ENCODE data around the gene OR7D2. TPM values are rescaled to one million over a fixed set of nuclear protein-coding genes. Genes with fewer than 3 reads are reported as not detected.

Gene OR7D2
- polyA plus RNA-seq, 4 donors: 0.01 to 0.04 TPM; not detected in 2

- H3K4me1 ChIP-seq (ENCODE audit: control insufficient read depth in 3 of 3, insufficient read depth in 2 of 3, low read depth in 1 of 3, low read length in 2 of 3): no peaks in the 10 kb centered on the region
- DNase-seq (peak in 1 of 2 donors; percentile 5), FAIRE-seq (no peak)
- peaks cover 2 to 37% (median 7%) of the 10 kb centered on the region in 3 donors for H3K36me3 ChIP-seq (ENCODE audit: control insufficient read depth in 3 of 3, insufficient read depth in 2 of 3, low read depth in 1 of 3, low read length in 3 of 3)
- WGBS, 3 donors: 85 to 93% (median 88%) methylated on average over 4 of the region's 4 CpGs
- H3K9me3 ChIP-seq (ENCODE audit: control insufficient read depth in 2 of 2, insufficient read depth in 1 of 2, low read depth in 1 of 2, low read length in 1 of 2): peaks cover 2 to 78% of the 10 kb centered on the region in 2 donors
- no peak overlapping the region for H3K27ac ChIP-seq (ENCODE audit: low read depth in 1 of 3, low read length in 2 of 3)
- H3K4me3 ChIP-seq (ENCODE audit: low read depth in 1 of 3, low read length in 3 of 3): no peak overlapping the region
- H3K27me3 ChIP-seq (ENCODE audit: control insufficient read depth in 3 of 3, insufficient read depth in 3 of 3, low read length in 3 of 3): no peaks in the 10 kb centered on the region
These were observed 28.8 kb upstream of the OR7D2 start for GRCh38 chr19:9149997-9150396.

- WGBS, 3 donors: 97 to 99% (median 97%) methylated on average over 5 of the region's 5 CpGs
- Histone ChIP-seq H3K4me3 (ENCODE audit: low read depth in 1 of 3, low read length in 3 of 3) (no peak overlapping the region), H3K36me3 (ENCODE audit: control insufficient read depth in 3 of 3, insufficient read depth in 2 of 3, low read depth in 1 of 3, low read length in 3 of 3) (peaks cover 2 to 37% (median 9%) of the 10 kb centered on the region in 3 donors), H3K27ac (ENCODE audit: low read depth in 1 of 3, low read length in 2 of 3) (no peak overlapping the region), H3K9me3 (ENCODE audit: control insufficient read depth in 2 of 2, insufficient read depth in 1 of 2, low read depth in 1 of 2, low read length in 1 of 2) (peaks cover 0 to 81% of the 10 kb centered on the region in 2 donors), H3K4me1 (ENCODE audit: control insufficient read depth in 3 of 3, insufficient read depth in 2 of 3, low read depth in 1 of 3, low read length in 2 of 3) (no peaks in the 10 kb centered on the region), H3K27me3 (ENCODE audit: control insufficient read depth in 3 of 3, insufficient read depth in 3 of 3, low read length in 3 of 3) (no peaks in the 10 kb centered on the region)
- DNase-seq (no peak), FAIRE-seq (no peak)
These were observed 28.1 kb upstream of the OR7D2 start for GRCh38 chr19:9150650-9151049.

DNA sequence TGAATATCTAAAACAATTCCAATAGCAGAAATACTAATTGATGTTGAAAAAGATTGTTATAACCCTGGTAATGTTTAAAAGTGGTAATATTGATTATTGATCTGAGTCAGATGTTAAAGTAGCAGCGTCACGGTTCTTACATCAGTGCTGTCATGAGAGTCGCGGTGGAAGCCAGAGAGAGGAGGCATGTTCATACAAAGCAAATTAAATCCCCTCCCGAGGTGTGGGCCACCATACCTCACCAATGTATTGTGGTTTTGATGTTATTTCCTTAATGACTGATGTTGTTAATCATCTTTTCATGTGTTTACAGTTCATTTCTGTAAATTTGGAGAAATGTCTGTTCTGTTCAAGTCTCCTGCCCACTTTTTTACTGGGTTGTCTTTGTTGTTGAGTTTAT, 27.4 kb upstream of the OR7D2 start:
- no peaks in the 10 kb centered on the region for H3K27me3 ChIP-seq (ENCODE audit: control insufficient read depth in 3 of 3, insufficient read depth in 3 of 3, low read length in 3 of 3)
- H3K36me3 ChIP-seq (ENCODE audit: control insufficient read depth in 3 of 3, insufficient read depth in 2 of 3, low read depth in 1 of 3, low read length in 3 of 3): peaks cover 8 to 43% (median 16%) of the 10 kb centered on the region in 3 donors
- DNase-seq: no peak
- WGBS, 3 donors: 85 to 95% (median 93%) methylated on average over 5 of the region's 5 CpGs
- H3K9me3 ChIP-seq (ENCODE audit: control insufficient read depth in 2 of 2, insufficient read depth in 1 of 2, low read depth in 1 of 2, low read length in 1 of 2): peaks cover 0 to 84% of the 10 kb centered on the region in 2 donors
- no peak overlapping the region for H3K27ac ChIP-seq (ENCODE audit: low read depth in 1 of 3, low read length in 2 of 3)
- no peak for FAIRE-seq
- no peaks in the 10 kb centered on the region for H3K4me1 ChIP-seq (ENCODE audit: control insufficient read depth in 3 of 3, insufficient read depth in 2 of 3, low read depth in 1 of 3, low read length in 2 of 3)
- no peak overlapping the region for H3K4me3 ChIP-seq (ENCODE audit: low read depth in 1 of 3, low read length in 3 of 3)

DNA sequence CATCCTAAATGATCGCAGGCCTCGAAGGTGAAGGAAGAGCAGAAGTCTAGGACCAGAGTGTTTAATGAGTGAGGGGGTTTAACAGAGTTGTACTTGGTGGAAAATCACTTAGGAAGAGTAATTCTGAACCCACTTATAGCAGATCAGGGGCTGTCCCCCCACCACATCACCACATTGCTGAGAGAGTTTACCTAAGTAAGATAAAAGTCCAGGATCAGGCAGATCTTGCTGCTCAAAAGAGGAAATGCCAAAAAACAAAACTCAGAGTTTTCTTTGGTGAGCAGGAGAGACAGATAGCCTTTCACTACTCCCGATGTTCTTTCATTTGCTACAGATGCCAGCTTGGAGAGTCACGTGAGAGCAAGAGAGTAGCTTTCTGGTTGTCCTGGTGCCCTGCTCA, 23.2 kb upstream of the OR7D2 start:
- Histone ChIP-seq H3K9me3 (ENCODE audit: control insufficient read depth in 2 of 2, insufficient read depth in 1 of 2, low read depth in 1 of 2, low read length in 1 of 2) (peaks cover 0 to 84% of the 10 kb centered on the region in 2 donors), H3K27me3 (ENCODE audit: control insufficient read depth in 3 of 3, insufficient read depth in 3 of 3, low read length in 3 of 3) (no peaks in the 10 kb centered on the region), H3K4me1 (ENCODE audit: control insufficient read depth in 3 of 3, insufficient read depth in 2 of 3, low read depth in 1 of 3, low read length in 2 of 3) (no peaks in the 10 kb centered on the region), H3K27ac (ENCODE audit: low read depth in 1 of 3, low read length in 2 of 3) (no peak overlapping the region), H3K4me3 (ENCODE audit: low read depth in 1 of 3, low read length in 3 of 3) (no peak overlapping the region), H3K36me3 (ENCODE audit: control insufficient read depth in 3 of 3, insufficient read depth in 2 of 3, low read depth in 1 of 3, low read length in 3 of 3) (peaks cover 39 to 60% (median 54%) of the 10 kb centered on the region in 3 donors)
- FAIRE-seq: no peak
- no peak for DNase-seq
- 95 to 97% (median 96%) methylated on average over 4 of the region's 4 CpGs for WGBS, 3 donors

DNA sequence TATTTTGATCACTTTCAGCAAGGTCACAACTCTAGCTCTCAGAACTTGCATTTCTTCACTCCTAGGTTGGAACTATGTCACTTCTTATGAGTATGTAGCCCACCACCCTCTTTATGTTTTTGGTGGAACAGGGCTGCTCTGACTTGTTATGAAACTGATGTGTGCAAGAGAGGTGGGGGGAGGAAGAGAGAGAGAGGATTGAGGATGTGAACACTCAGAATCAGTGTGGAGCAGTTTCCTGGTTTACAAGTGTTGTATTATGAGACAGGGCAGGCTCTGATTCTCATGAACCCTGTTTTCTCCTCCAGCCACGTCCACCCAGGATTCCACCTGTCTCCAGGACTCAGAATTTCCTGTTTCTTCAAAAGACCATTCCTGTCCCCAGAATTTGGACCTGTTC, 22.5 kb upstream of the OR7D2 start:
- DNase-seq: no peak
- H3K36me3 ChIP-seq (ENCODE audit: control insufficient read depth in 3 of 3, insufficient read depth in 2 of 3, low read depth in 1 of 3, low read length in 3 of 3): peaks cover 46 to 67% (median 61%) of the 10 kb centered on the region in 3 donors
- no peak for FAIRE-seq
- no peaks in the 10 kb centered on the region for H3K4me1 ChIP-seq (ENCODE audit: control insufficient read depth in 3 of 3, insufficient read depth in 2 of 3, low read depth in 1 of 3, low read length in 2 of 3)
- H3K27ac ChIP-seq (ENCODE audit: low read depth in 1 of 3, low read length in 2 of 3): no peak overlapping the region
- no peaks in the 10 kb centered on the region for H3K27me3 ChIP-seq (ENCODE audit: control insufficient read depth in 3 of 3, insufficient read depth in 3 of 3, low read length in 3 of 3)
- H3K9me3 ChIP-seq (ENCODE audit: control insufficient read depth in 2 of 2, insufficient read depth in 1 of 2, low read depth in 1 of 2, low read length in 1 of 2): peaks cover 5 to 85% of the 10 kb centered on the region in 2 donors
- H3K4me3 ChIP-seq (ENCODE audit: low read depth in 1 of 3, low read length in 3 of 3): no peak overlapping the region
- WGBS, 3 donors: 83 to 95% (median 89%) methylated on average over 1 of the region's 1 CpG

GRCh38 chr19:9159891-9160290, 18.9 kb upstream of the OR7D2 start:
- DNase-seq (no peak), FAIRE-seq (no peak)
- Histone ChIP-seq H3K4me1 (ENCODE audit: control insufficient read depth in 3 of 3, insufficient read depth in 2 of 3, low read depth in 1 of 3, low read length in 2 of 3) (no peaks in the 10 kb centered on the region), H3K27ac (ENCODE audit: low read depth in 1 of 3, low read length in 2 of 3) (no peak overlapping the region), H3K36me3 (ENCODE audit: control insufficient read depth in 3 of 3, insufficient read depth in 2 of 3, low read depth in 1 of 3, low read length in 3 of 3) (peaks cover 55 to 86% (median 67%) of the 10 kb centered on the region in 3 donors), H3K27me3 (ENCODE audit: control insufficient read depth in 3 of 3, insufficient read depth in 3 of 3, low read length in 3 of 3) (no peaks in the 10 kb centered on the region), H3K9me3 (ENCODE audit: control insufficient read depth in 2 of 2, insufficient read depth in 1 of 2, low read depth in 1 of 2, low read length in 1 of 2) (peaks cover 6 to 88% of the 10 kb centered on the region in 2 donors), H3K4me3 (ENCODE audit: low read depth in 1 of 3, low read length in 3 of 3) (no peak overlapping the region)
- 98 to 99% (median 98%) methylated on average over 13 of the region's 13 CpGs for WGBS, 3 donors

GRCh38 chr19:9161427-9161826, 17.4 kb upstream of the OR7D2 start:
- FAIRE-seq (no peak), DNase-seq (no peak)
- Histone ChIP-seq H3K9me3 (ENCODE audit: control insufficient read depth in 2 of 2, insufficient read depth in 1 of 2, low read depth in 1 of 2, low read length in 1 of 2) (peaks cover 6 to 76% of the 10 kb centered on the region in 2 donors), H3K27me3 (ENCODE audit: control insufficient read depth in 3 of 3, insufficient read depth in 3 of 3, low read length in 3 of 3) (no peaks in the 10 kb centered on the region), H3K4me3 (ENCODE audit: low read depth in 1 of 3, low read length in 3 of 3) (no peak overlapping the region), H3K36me3 (ENCODE audit: control insufficient read depth in 3 of 3, insufficient read depth in 2 of 3, low read depth in 1 of 3, low read length in 3 of 3) (peaks cover 49 to 78% (median 56%) of the 10 kb centered on the region in 3 donors), H3K27ac (ENCODE audit: low read depth in 1 of 3, low read length in 2 of 3) (no peak overlapping the region), H3K4me1 (ENCODE audit: control insufficient read depth in 3 of 3, insufficient read depth in 2 of 3, low read depth in 1 of 3, low read length in 2 of 3) (no peaks in the 10 kb centered on the region)
- 97 to 98% (median 98%) methylated on average over 12 of the region's 12 CpGs for WGBS, 3 donors

DNA sequence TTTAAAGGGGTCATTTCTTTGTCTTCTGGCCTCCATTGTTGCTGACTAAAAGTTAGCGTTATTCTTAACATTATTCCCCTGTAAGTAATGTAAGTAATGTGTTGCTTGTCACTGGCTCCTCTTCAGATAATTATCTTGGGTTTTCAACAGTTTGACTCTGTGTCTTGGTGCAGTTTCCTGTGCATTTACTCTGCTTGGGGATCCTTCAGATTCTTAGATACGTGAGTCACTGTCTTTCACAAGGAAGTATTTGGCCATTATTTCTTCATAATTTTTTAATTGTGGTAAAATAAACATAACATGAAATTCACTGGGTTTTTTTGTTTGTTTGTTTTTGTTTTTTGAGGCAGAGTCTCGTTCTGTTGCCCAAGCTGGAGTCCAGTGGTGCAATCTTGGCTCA, 13.5 kb upstream of the OR7D2 start:
- DNase-seq: no peak
- WGBS, 3 donors: 95% methylated on average over 3 of the region's 3 CpGs
- H3K4me3 ChIP-seq (ENCODE audit: low read depth in 1 of 3, low read length in 3 of 3): no peak overlapping the region
- no peaks in the 10 kb centered on the region for H3K27me3 ChIP-seq (ENCODE audit: control insufficient read depth in 3 of 3, insufficient read depth in 3 of 3, low read length in 3 of 3)
- H3K27ac ChIP-seq (ENCODE audit: low read depth in 1 of 3, low read length in 2 of 3): no peak overlapping the region
- FAIRE-seq: no peak
- H3K4me1 ChIP-seq (ENCODE audit: control insufficient read depth in 3 of 3, insufficient read depth in 2 of 3, low read depth in 1 of 3, low read length in 2 of 3): no peaks in the 10 kb centered on the region
- H3K9me3 ChIP-seq (ENCODE audit: control insufficient read depth in 2 of 2, insufficient read depth in 1 of 2, low read depth in 1 of 2, low read length in 1 of 2): peaks cover 6 to 41% of the 10 kb centered on the region in 2 donors
- H3K36me3 ChIP-seq (ENCODE audit: control insufficient read depth in 3 of 3, insufficient read depth in 2 of 3, low read depth in 1 of 3, low read length in 3 of 3): peaks cover 20 to 42% (median 21%) of the 10 kb centered on the region in 3 donors

DNA sequence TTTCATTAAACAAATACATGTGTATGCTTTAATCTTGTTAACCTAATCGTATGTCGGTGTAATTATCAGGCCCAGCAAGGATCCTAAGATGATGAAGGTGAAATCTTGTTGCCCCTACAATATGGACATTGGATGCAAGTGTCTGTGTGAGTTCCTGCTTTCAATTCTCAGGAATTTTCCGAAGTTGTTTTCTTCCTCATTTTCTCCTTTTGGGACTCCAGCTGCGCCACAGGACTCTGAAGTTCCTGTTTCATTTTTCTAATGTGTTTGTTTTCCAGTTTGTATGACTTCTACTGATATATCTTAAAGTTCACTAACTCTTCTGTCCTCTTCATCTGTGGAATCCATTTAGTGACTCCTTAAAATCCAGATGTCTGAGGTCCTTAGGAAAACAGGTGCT, 11.9 kb upstream of the OR7D2 start:
- Histone ChIP-seq H3K4me3 (ENCODE audit: low read depth in 1 of 3, low read length in 3 of 3) (no peak overlapping the region), H3K9me3 (ENCODE audit: control insufficient read depth in 2 of 2, insufficient read depth in 1 of 2, low read depth in 1 of 2, low read length in 1 of 2) (peaks cover 0 to 25% of the 10 kb centered on the region in 2 donors), H3K27me3 (ENCODE audit: control insufficient read depth in 3 of 3, insufficient read depth in 3 of 3, low read length in 3 of 3) (no peaks in the 10 kb centered on the region), H3K27ac (ENCODE audit: low read depth in 1 of 3, low read length in 2 of 3) (no peak overlapping the region), H3K4me1 (ENCODE audit: control insufficient read depth in 3 of 3, insufficient read depth in 2 of 3, low read depth in 1 of 3, low read length in 2 of 3) (no peaks in the 10 kb centered on the region), H3K36me3 (ENCODE audit: control insufficient read depth in 3 of 3, insufficient read depth in 2 of 3, low read depth in 1 of 3, low read length in 3 of 3) (peaks cover 5 to 27% (median 6%) of the 10 kb centered on the region in 3 donors)
- WGBS, 3 donors: 71 to 96% (median 89%) methylated on average over 4 of the region's 4 CpGs
- FAIRE-seq (no peak), DNase-seq (no peak)

All from small intestine (tissue), 7 donors.